Smooth muscle cell (in vitro differentiated cells): ENCODE results near the gene DUSP28. TPM values are rescaled to one million over a fixed set of nuclear protein-coding genes. Genes with fewer than 3 reads are reported as not detected.
"Not testable (repeated sequence)": the region's sequence is repeated elsewhere in the genome, so short reads cannot be mapped to it uniquely, and the experiment has no call there.

Experiments
- DNase-seq: peaks from one replicate; lab custom pipeline; 2025; ENCODE audit not compliant: unreplicated experiment; lab: John Stamatoyannopoulos, UW
- H2AFZ ChIP-seq: fragments of 200-600 bp; sonication (generic); 2 replicates; pipeline ENCODE4 v1.6.0; 2016; ENCODE audit warnings: antibody characterized with exemption, low read depth, mild to moderate bottlenecking
- H3F3A ChIP-seq: fragments of 200-600 bp; sonication (generic); 2 replicates; pipeline ENCODE4 v1.6.0; 2017; ENCODE audit warnings: antibody characterized with exemption, low read depth
- H3K27ac ChIP-seq: fragments of 200-600 bp; sonication (generic); 2 replicates; pipeline ENCODE4 v1.5.1; 2016; ENCODE audit warnings: low read depth, mild to moderate bottlenecking
- H3K27me3 ChIP-seq: fragments of 200-600 bp; sonication (generic); 2 replicates; pipeline ENCODE4 v1.6.1; 2016; ENCODE audit warnings: low read depth, mild to moderate bottlenecking
- H3K36me3 ChIP-seq: fragments of 200-600 bp; sonication (generic); 2 replicates; pipeline ENCODE4 v1.5.1; 2016; ENCODE audit warnings: low read depth
- H3K4me1 ChIP-seq: fragments of 200-600 bp; sonication (generic); 2 replicates; pipeline ENCODE4 v1.5.1; 2016; ENCODE audit warnings: low read depth
- H3K4me2 ChIP-seq: fragments of 200-600 bp; sonication (generic); 2 replicates; pipeline ENCODE4 v1.6.0; 2016; ENCODE audit warnings: mild to moderate bottlenecking
- H3K4me3 ChIP-seq: fragments of 200-600 bp; sonication (generic); 2 replicates; pipeline ENCODE4 v1.5.1; 2016; ENCODE audit warnings: mild to moderate bottlenecking
- H3K79me2 ChIP-seq: fragments of 200-600 bp; sonication (generic); 2 replicates; pipeline ENCODE4 v1.6.0; 2016; ENCODE audit warnings: low read depth, mild to moderate bottlenecking
- H3K9ac ChIP-seq: fragments of 200-600 bp; sonication (generic); 2 replicates; pipeline ENCODE4 v1.6.0; 2016; ENCODE audit warnings: low read depth
- H3K9me3 ChIP-seq: fragments of 200-600 bp; sonication (generic); replicated peaks from 2 replicates; pipeline ENCODE4 v1.5.1; 2016; ENCODE audit warnings: low read depth
- H4K20me1 ChIP-seq: fragments of 200-600 bp; sonication (generic); 2 replicates; pipeline ENCODE4 v1.6.0; 2016; ENCODE audit warnings: low read depth
- CTCF ChIP-seq: fragments of 200-600 bp; sonication (generic); IDR thresholded peaks from 2 replicates; pipeline ENCODE4 v1.5.1; 2017; ENCODE audit warnings: borderline replicate concordance, mild to moderate bottlenecking, antibody characterized with exemption; ENCODE audit not compliant: insufficient read depth, poor library complexity, severe bottlenecking
- WGBS: methylation state at CpG from one replicate; pipeline ENCODE4 v1.1.7; 2016; ENCODE audit warnings: low lambda C conversion rate; 5-methylcytosine and 5-hydroxymethylcytosine counted together
- polyA plus RNA-seq: library from polyadenylated mRNA; unstranded; fragments of >200 nt; fragmentation: Nextera tagmentation; extraction: Ambion mirVana; gene quantifications from 2 replicates; pipeline ENCODE4 v1.2.1, GENCODE V29; 2016
- total RNA-seq: library from RNA; depleted of rRNA; stranded (reverse); fragments of >200 nt; gene quantifications from 2 replicates; pipeline ENCODE4 v1.2.3, GENCODE V29; 2014

Gene DUSP28
- total and polyA plus RNA-seq, 2 experiments from 2014 or later, result 2.2 to 6.4 TPM

GRCh38 chr2:240560480-240561324 is 545 bp downstream of the DUSP28 start:
- Histone ChIP-seq H3K36me3 (no peaks in the 10 kb centered on the region), H3K79me2 (peaks cover 17% of the 10 kb centered on the region), H2AFZ (peak overlapping the region; percentile 74), H3K27ac (peak overlapping the region; percentile 95), H3F3A (peaks cover 21% of the 10 kb centered on the region), H3K4me3 (peak overlapping the region; percentile 85), H3K27me3 (no peaks in the 10 kb centered on the region), H4K20me1 (peaks cover 33% of the 10 kb centered on the region), H3K4me1 (peaks cover 13% of the 10 kb centered on the region), H3K9ac (peak overlapping the region; percentile 92), H3K4me2 (peak overlapping the region; percentile 96), H3K9me3 (no peaks in the 10 kb centered on the region)
- peak; percentile 96 for DNase-seq
- no peak for TF ChIP-seq CTCF
- 1% methylated on average over 76 of the region's 101 CpGs for WGBS

- peaks cover 26% of the 10 kb centered on the region for H4K20me1 ChIP-seq
- no peak for TF ChIP-seq CTCF
- H3K4me3 ChIP-seq, result peak overlapping the region; percentile 85
- no peak for DNase-seq
- no peaks in the 10 kb centered on the region for H3K36me3 ChIP-seq
- peak overlapping the region; percentile 96 for H3K4me2 ChIP-seq
- H3K27me3 ChIP-seq, result no peaks in the 10 kb centered on the region
- H3F3A ChIP-seq, result peaks cover 25% of the 10 kb centered on the region
- peak overlapping the region; percentile 84 for H3K9ac ChIP-seq
- peaks cover 17% of the 10 kb centered on the region for H3K4me1 ChIP-seq
- 19% methylated on average over 14 of the region's 14 CpGs for WGBS
- H3K9me3 ChIP-seq, result no peaks in the 10 kb centered on the region
- H2AFZ ChIP-seq, result no peak overlapping the region
- H3K27ac ChIP-seq, result peak overlapping the region; percentile 95
- peaks cover 17% of the 10 kb centered on the region for H3K79me2 ChIP-seq
These were observed 1.3 kb downstream of the DUSP28 start for GRCh38 chr2:240561325-240561971.

- not testable (repeated sequence) for H3K36me3 ChIP-seq, H3K9me3 ChIP-seq, H2AFZ ChIP-seq, H3K9ac ChIP-seq, DNase-seq, H3K27ac ChIP-seq, H3K4me2 ChIP-seq, H3K27me3 ChIP-seq, H3K4me3 ChIP-seq
- peaks cover 25% of the 10 kb centered on the region for H3F3A ChIP-seq
- H3K4me1 ChIP-seq, result peaks cover 19% of the 10 kb centered on the region
- 98% methylated on average over 17 of the region's 17 CpGs for WGBS
- H3K79me2 ChIP-seq, result peaks cover 10% of the 10 kb centered on the region
- peaks cover 13% of the 10 kb centered on the region for H4K20me1 ChIP-seq
These were observed 3.1 kb downstream of the DUSP28 start for GRCh38 chr2:240563231-240563630.

- no peak for DNase-seq
- Histone ChIP-seq H3F3A (peaks cover 25% of the 10 kb centered on the region), H3K27ac (peak overlapping the region; percentile 65)
These were observed 3.9 kb downstream of the DUSP28 start for GRCh38 chr2:240563951-240564560.

More at GRCh38 chr2:240563951-240564560, 3.9 kb downstream of the DUSP28 start:
- H3K4me1 ChIP-seq, result peaks cover 19% of the 10 kb centered on the region
- no peaks in the 10 kb centered on the region for H3K9me3 ChIP-seq
- no peak for TF ChIP-seq CTCF
- H3K4me2 ChIP-seq, result no peak overlapping the region
- peaks cover 9% of the 10 kb centered on the region for H4K20me1 ChIP-seq
- no peaks in the 10 kb centered on the region for H3K27me3 ChIP-seq
- WGBS, result 98% methylated on average over 12 of the region's 12 CpGs
- H3K79me2 ChIP-seq, result peaks cover 6% of the 10 kb centered on the region
- H3K36me3 ChIP-seq, result no peaks in the 10 kb centered on the region
- H2AFZ ChIP-seq, result no peak overlapping the region
- no peak overlapping the region for H3K9ac ChIP-seq
- H3K4me3 ChIP-seq, result no peak overlapping the region
